HG03108 (cell line): ENCODE results near the gene PCDH12.
"Not testable (repeated sequence)": the region's sequence is repeated elsewhere in the genome, so short reads cannot be mapped to it uniquely, and the experiment has no call there.

Source experiments
- ATAC-seq: cut with Tn5 transposase; IDR thresholded peaks from one replicate; pipeline ENCODE4 v1.9.1; 2021; ENCODE audit warnings: moderate library complexity; ENCODE audit not compliant: unreplicated experiment

PCDH12 gene

GRCh38 chr5:141941307-141941706 is 16.7 kb downstream of the PCDH12 start:
- no peak for ATAC-seq

GRCh38 chr5:141940695-141941271 is 17.2 kb downstream of the PCDH12 start:
- no peak for ATAC-seq

GRCh38 chr5:141935538-141935937 is 22.5 kb downstream of the PCDH12 start:
- ATAC-seq: no peak

- no peak for ATAC-seq
These were observed 23.7 kb downstream of the PCDH12 start for GRCh38 chr5:141934099-141934844.

GRCh38 chr5:141933151-141933550 is 24.9 kb downstream of the PCDH12 start:
- ATAC-seq: no peak

GRCh38 chr5:141931694-141932093 is 26.3 kb downstream of the PCDH12 start:
- no peak for ATAC-seq

- ATAC-seq: no peak
These were observed 28.5 kb downstream of the PCDH12 start for GRCh38 chr5:141929398-141930058.

GRCh38 chr5:141928051-141928450 is 30.0 kb downstream of the PCDH12 start:
- ATAC-seq: no peak

- no peak for ATAC-seq
These were observed 31.6 kb downstream of the PCDH12 start for GRCh38 chr5:141926434-141926833.

- peak; percentile 97 for ATAC-seq
These were observed 34.3 kb downstream of the PCDH12 start, which contains the start of gene DELE1 for GRCh38 chr5:141923448-141924313. Gene DELE1, plus strand, starts transcription at chr5:141923871. Its CDS starts 71 bp downstream, at chr5:141923942.

GRCh38 chr5:141922827-141923447 is 35.1 kb downstream of the PCDH12 start:
- ATAC-seq: not testable (repeated sequence)

- no peak for ATAC-seq
These were observed 37.2 kb downstream of the PCDH12 start for GRCh38 chr5:141920771-141921170.

- no peak for ATAC-seq
These were observed 38.5 kb downstream of the PCDH12 start for GRCh38 chr5:141919218-141920119.

GRCh38 chr5:141917760-141918159 is 40.2 kb downstream of the PCDH12 start:
- no peak for ATAC-seq

- ATAC-seq: no peak
These were observed 41.5 kb downstream of the PCDH12 start for GRCh38 chr5:141916522-141916921.

GRCh38 chr5:141915881-141916336 is 42.1 kb downstream of the PCDH12 start:
- ATAC-seq: no peak

- no peak for ATAC-seq
These were observed 43.2 kb downstream of the PCDH12 start for GRCh38 chr5:141914797-141915196.

GRCh38 chr5:141914199-141914743 is 43.7 kb downstream of the PCDH12 start:
- ATAC-seq: peak; percentile 85

- ATAC-seq: no peak
These were observed 44.3 kb downstream of the PCDH12 start for GRCh38 chr5:141913560-141914198.
